Measurements from ENCODE around the gene MTG2. TPM values are rescaled to one million over a fixed set of nuclear protein-coding genes. Genes with fewer than 3 reads are reported as not detected.

Gene MTG2
- polyA plus RNA-seq, 1 of the 3 experiments (the other 2 are of a cell fraction) = 42.9 TPM

- H3K9me2 ChIP-seq = no peaks in the 10 kb centered on the region
- H2AFZ ChIP-seq (ENCODE audit: low read depth) = no peak overlapping the region
- ChIA-PET CTCF (interaction anchor here (1.7 kb wide), 1 partner anchor 15 kb away, joined by 3 read pairs; no protein-coding TSS in a partner anchor), POLR2A (no interaction called here)
- H3F3A ChIP-seq (replicated peaks; ENCODE audit: insufficient read depth) = no peaks in the 10 kb centered on the region
- peaks cover 27% of the 10 kb centered on the region for H3K27me3 ChIP-seq (ENCODE audit: insufficient read depth)
- no peak overlapping the region for H3K4me3 ChIP-seq (ENCODE audit: low read depth in 2 of 2, low read length in 1 of 2)
- 63% methylated on average over 12 of the region's 40 CpGs for WGBS (ENCODE audit: low lambda C conversion rate)
- peaks cover 0 to 15% of the 10 kb centered on the region in 2 experiments; a peak in 1 of 4 replicates for H3K4me1 ChIP-seq (ENCODE audit: control insufficient read depth in 1 of 2, insufficient read depth in 2 of 2, low read depth in 1 of 2, low read length in 1 of 2)
- no peaks in the 10 kb centered on the region for H3K36me3 ChIP-seq (replicated peaks in 1 of 2; ENCODE audit: control insufficient read depth in 1 of 2, insufficient read depth in 2 of 2, low read length in 1 of 2)
- no peaks in the 10 kb centered on the region for H3K79me2 ChIP-seq (ENCODE audit: insufficient read depth)
- H3K4me2 ChIP-seq = no peak overlapping the region
- no peaks in the 10 kb centered on the region for H3K9me3 ChIP-seq
- no peak overlapping the region for H3K27ac ChIP-seq (ENCODE audit: low read depth in 2 of 2, low read length in 1 of 2)
- no peak for TF ChIP-seq SIN3A (IDR thresholded peaks at IDR 0.05; ENCODE audit: borderline replicate concordance, low read depth, low read length)
- TF ChIP-seq TEAD4 (IDR thresholded peaks at IDR 0.05; ENCODE audit: borderline replicate concordance, insufficient read depth) = no peak
- TF ChIP-seq MXI1 (IDR thresholded peaks at IDR 0.05; ENCODE audit: low read depth, low read length) = no peak
- TF ChIP-seq ZBTB33 (IDR thresholded peaks at IDR 0.05; ENCODE audit: borderline replicate concordance, low read depth) = no peak
- TF ChIP-seq TAF1 (IDR thresholded peaks at IDR 0.05; ENCODE audit: borderline replicate concordance, low read depth, low read length) = no peak
- TF ChIP-seq RCOR1 (IDR thresholded peaks at IDR 0.05; ENCODE audit: low read length) = no peak
- TF ChIP-seq CHD2 (IDR thresholded peaks at IDR 0.05; ENCODE audit: low read length, partially characterized antibody) = no peak
- TF ChIP-seq NFIC (IDR thresholded peaks at IDR 0.05; ENCODE audit: borderline replicate concordance) = no peak
- TF ChIP-seq MAX (IDR thresholded peaks at IDR 0.05; ENCODE audit: low read depth) = no peak
- TF ChIP-seq EZH2phosphoT487 (IDR thresholded peaks at IDR 0.05; ENCODE audit: borderline replicate concordance, low read depth) = no peak
- no peak for DNase-seq
- H4K20me1 ChIP-seq (ENCODE audit: insufficient read depth) = 0 out of 2 replicates have a peak, but pooled peaks cover 7% of the 10 kb centered on the region
- H3K9ac ChIP-seq = no peak overlapping the region
These were observed 33.3 kb downstream of the MTG2 start for GRCh38 chr20:62215991-62216635.

- Histone ChIP-seq H3K4me1 (ENCODE audit: control insufficient read depth in 1 of 2, insufficient read depth in 2 of 2, low read depth in 1 of 2, low read length in 1 of 2) (peaks cover 0 to 16% of the 10 kb centered on the region in 2 experiments; a peak in 1 of 4 replicates), H4K20me1 (ENCODE audit: insufficient read depth) (0 out of 2 replicates have a peak, but pooled peaks cover 8% of the 10 kb centered on the region)
- POLR2A ChIA-PET = no interaction called here
- no peak for TF ChIP-seq RFX5 (IDR thresholded peaks at IDR 0.05; ENCODE audit: low read length)
- TF ChIP-seq GATA2 (CRISPR knock-in tag; IDR thresholded peaks at IDR 0.05) = no peak
- no peak for TF ChIP-seq RXRA (IDR thresholded peaks at IDR 0.05; ENCODE audit: borderline replicate concordance, low read depth)
- TF ChIP-seq FOXJ3 (CRISPR knock-in tag; IDR thresholded peaks at IDR 0.05) = no peak
- no peak for TF ChIP-seq USF2 (IDR thresholded peaks at IDR 0.05; ENCODE audit: borderline replicate concordance, low read depth, low read length)
- no peak for TF ChIP-seq JUND (IDR thresholded peaks at IDR 0.05)
- no peak for TF ChIP-seq CTCF (IDR thresholded peaks at IDR 0.05)
- TF ChIP-seq RCOR1 (IDR thresholded peaks at IDR 0.05; ENCODE audit: low read length) = no peak
- TF ChIP-seq CHD2 (IDR thresholded peaks at IDR 0.05; ENCODE audit: low read length, partially characterized antibody) = no peak
- TF ChIP-seq MAX (IDR thresholded peaks at IDR 0.05; ENCODE audit: low read depth) = no peak
- TF ChIP-seq GABPA (IDR thresholded peaks at IDR 0.05; ENCODE audit: low read depth) = no peak
- no peak for TF ChIP-seq POLR2AphosphoS5 (IDR thresholded peaks at IDR 0.05; ENCODE audit: low read depth, low read length)
- TF ChIP-seq NFIC (IDR thresholded peaks at IDR 0.05; ENCODE audit: borderline replicate concordance) = no peak
- no peak for TF ChIP-seq YY1 (IDR thresholded peaks at IDR 0.05; ENCODE audit: low read depth)
These were observed 34.1 kb downstream of the MTG2 start for GRCh38 chr20:62216636-62217566.

More at GRCh38 chr20:62216636-62217566, 34.1 kb downstream of the MTG2 start:
- Histone ChIP-seq H2AFZ (ENCODE audit: low read depth) (no peak overlapping the region), H3K4me2 (no peak overlapping the region), H3K4me3 (ENCODE audit: low read depth in 2 of 2, low read length in 1 of 2) (no peak overlapping the region), H3K27ac (ENCODE audit: low read depth in 2 of 2, low read length in 1 of 2) (no peak overlapping the region), H3F3A (replicated peaks; ENCODE audit: insufficient read depth) (no peaks in the 10 kb centered on the region), H3K9me3 (no peaks in the 10 kb centered on the region), H3K36me3 (replicated peaks in 1 of 2; ENCODE audit: control insufficient read depth in 1 of 2, insufficient read depth in 2 of 2, low read length in 1 of 2) (no peaks in the 10 kb centered on the region), H3K79me2 (ENCODE audit: insufficient read depth) (no peaks in the 10 kb centered on the region), H3K27me3 (ENCODE audit: insufficient read depth) (peaks cover 34% of the 10 kb centered on the region), H3K9ac (no peak overlapping the region), H3K9me2 (no peaks in the 10 kb centered on the region)
- DNase-seq = no peak
- CTCF ChIA-PET = interaction anchor here (1.7 kb wide), 1 partner anchor 16 kb away, joined by 3 read pairs; no protein-coding TSS in a partner anchor
- 75% methylated on average over 20 of the region's 26 CpGs for WGBS (ENCODE audit: low lambda C conversion rate)
